ENCODE data around the gene PCMT1.
"Not testable (repeated sequence)": the region's sequence is repeated elsewhere in the genome, so short reads cannot be mapped to it uniquely, and the experiment has no call there.

PCMT1 gene

DNA sequence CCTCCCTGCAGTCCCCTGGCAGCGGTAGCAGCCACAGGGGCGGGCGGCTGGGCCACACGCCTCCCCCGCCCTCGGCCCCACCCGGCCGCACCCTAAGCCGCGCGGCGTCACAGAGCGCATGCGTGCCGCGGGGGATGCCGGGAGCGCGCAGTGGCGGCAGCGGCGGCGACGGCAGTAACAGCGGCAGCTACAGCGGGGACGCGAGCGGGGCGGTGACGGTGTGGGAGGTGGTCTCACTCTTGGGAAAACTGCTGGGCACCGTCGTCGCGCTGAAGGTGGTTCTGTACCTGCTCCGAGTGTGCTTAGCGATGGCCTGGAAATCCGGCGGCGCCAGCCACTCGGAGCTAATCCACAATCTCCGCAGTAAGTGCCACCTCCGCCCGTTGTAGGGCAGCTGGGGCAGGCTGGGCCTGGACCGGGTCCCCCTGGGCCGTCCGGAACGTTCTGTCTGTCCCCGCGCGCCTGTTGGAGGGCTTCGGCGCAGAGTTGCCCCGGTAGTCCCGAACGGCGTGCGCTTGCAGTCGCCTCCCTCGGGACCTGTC, at the start of gene PCMT1:
PCMT1 (plus strand) TSS at position 148 of the 542 bp plus-strand sequence; CDS start at position 309, 161 bp downstream.
- peak; percentile 78 to 82 for DNase-seq

DNA sequence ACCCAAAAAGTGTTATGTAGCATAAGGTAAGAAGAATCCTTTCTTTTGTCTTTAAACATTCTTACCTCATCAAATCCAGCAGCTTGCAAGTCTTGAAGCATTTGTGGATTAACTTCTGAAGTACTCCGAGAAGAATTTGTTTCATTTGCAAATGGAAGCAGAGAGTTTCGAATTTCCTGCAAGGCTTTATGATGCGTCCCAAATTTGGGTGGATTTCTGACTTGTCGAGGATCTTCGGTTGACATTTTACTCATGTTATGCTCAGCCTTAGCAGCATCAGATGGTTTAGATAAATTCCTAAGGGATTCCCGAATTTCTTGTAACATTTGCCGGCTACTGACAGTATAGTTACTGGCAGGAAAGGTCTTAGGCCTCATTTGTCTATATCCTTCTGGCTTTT, 47.8 kb upstream of the PCMT1 start:
- no peak for DNase-seq

DNA sequence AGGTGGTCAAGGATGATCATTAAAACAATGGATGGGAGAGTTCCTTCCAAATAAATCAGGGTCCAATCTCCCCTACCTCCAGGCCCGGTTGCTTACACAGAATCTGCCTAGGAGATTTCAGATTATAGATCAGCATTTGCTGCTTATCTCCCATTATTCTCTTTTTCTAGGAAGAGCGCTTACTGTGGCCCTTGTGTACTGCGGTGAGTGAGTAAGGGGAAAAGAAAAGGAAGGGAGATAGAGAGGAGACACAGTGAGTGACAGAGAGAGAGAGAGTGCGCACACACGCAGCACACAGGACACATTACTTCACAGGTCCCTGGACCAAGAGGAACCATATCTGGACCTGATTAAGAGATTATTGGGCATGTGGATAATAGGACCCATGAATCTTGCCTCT, 37.8 kb upstream of the PCMT1 start:
- no peak for DNase-seq

DNA sequence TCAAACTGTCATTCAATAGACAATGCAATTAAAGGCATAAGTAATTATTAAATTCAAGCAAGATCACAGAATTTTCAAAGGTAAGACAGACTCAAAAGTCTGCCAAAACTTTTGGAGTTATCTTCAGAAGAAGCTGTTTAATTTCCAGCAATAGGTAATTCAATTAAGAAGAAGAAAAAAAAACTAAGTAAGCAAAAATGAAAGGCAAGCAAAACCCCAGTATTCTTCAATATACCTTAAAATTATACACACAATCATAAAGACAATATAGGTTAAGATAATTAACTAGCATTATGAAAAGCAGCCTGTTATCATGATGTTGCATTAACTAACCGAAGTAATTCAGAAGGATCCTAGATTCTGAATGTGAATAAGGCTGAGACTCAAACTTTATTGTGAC, 35.1 kb upstream of the PCMT1 start:
- no peak for DNase-seq

DNA sequence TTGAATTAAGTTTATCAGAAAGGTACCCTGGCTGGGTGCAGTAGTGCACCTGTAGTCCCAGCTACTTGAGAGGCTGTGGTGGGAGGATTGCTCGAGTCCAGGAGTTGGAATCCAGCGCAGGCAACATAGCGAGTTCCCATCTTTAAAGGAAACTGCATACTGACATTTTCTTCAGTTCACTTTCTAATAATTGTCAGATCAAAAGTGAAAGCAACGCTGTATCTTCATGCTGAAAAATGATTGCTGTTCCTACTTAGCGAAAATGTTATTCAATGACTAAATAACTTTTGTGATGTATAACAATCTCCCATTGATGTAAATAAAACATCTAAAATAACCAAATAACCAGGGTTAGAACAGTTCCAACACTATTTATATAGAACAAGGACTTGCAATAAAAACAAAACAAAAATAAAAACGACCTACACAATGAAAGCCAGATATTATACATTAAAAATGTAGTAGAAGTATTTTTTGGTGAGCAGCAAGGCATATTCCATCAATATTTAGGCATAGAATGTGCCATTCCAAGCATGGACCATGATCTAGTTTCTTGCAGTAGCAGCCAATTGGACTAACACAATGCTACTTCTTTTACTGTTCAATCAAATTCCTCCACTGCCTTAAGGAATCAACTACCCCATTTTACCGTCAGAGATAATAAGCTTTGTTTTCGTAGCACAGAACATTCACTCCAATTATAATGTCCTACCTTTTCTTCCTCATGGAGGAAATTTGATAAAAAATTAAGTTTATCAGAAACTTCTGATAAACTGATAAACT, 33.2 kb upstream of the PCMT1 start:
- no peak for DNase-seq

DNA sequence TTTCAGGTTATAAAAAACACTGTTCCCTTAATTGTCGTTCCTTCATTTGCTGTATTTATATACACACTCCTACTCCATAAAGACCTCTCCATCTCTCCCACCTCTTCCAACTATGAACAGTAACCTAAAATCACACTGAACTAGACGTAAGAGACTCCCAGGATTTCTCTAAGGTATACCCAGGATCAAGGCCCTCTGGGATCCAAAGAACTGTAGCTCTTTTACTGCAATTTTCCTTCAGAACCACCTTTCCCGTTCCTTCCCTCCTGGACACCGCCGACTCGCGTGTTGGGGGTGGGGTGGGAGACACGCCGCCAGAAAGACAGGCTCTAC, 32.3 kb upstream of the PCMT1 start:
- DNase-seq = no peak

DNA sequence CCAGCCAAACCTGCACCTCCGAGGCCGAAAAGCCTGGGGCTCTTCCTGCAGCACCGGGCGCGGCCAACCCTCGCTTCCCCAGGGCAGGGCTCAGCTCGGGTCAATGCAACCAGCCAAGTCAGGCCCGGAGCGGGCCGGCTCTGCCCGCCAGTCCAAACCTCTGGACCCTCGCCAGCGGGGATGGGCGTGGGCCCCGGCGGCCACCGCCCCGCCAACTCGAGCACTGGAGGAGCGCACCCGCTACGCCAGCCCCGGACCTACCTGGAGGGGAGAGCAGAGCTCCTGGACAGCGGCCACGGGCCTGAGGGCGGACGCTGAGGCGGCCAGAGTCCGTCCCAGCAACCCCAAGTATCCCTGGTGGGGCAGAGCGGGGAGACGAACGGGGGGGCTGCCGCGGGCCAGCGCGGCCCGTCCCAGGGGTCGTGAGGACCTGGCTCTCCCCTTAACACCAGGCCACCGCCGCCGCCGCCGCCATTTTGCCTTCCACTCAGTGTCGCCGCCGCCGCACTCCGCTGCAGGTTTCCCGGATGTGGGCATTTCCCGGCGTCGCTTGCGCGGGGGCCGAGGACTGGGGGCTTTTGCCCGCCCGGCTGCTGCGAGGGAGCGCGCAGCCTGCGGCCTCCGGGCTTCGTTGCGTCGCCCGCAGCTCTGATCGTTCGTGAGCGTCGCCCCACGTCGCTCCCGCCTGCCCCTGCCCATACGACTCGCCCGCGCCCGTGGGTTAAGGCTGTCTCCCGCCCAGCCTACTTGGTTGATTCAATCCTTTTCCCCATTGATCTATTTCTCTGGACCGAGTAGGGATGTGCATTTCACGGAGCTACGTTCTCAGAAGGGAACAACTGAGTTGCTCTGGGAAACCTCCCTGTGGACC, 31.7 kb upstream of the PCMT1 start, which contains the start of gene LATS1:
LATS1 (minus strand) TSS at position 514 of the 871 bp plus-strand sequence. CDS start 15,975 bp downstream, outside the sequence.
- peak; percentile 87 for DNase-seq

DNA sequence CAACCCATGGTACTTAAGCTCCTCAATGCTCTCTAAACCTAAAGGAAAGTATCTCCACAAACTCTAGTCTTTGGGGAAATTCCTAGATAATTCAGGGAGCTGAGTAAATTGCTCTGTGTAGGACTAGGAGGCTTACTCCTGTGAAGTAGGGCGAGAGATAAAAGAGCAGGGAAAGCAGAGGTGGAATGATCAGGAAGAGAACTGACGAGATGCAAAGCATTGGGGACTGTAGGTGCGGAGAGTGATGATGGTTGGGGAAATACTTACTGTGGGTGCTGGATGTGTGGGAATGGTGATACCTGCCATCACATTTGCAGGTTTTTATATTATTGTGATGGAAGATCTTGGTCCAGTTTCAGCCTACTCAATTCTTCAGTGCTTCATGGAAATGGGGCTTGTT, 30.0 kb upstream of the PCMT1 start:
- DNase-seq = no peak

DNA sequence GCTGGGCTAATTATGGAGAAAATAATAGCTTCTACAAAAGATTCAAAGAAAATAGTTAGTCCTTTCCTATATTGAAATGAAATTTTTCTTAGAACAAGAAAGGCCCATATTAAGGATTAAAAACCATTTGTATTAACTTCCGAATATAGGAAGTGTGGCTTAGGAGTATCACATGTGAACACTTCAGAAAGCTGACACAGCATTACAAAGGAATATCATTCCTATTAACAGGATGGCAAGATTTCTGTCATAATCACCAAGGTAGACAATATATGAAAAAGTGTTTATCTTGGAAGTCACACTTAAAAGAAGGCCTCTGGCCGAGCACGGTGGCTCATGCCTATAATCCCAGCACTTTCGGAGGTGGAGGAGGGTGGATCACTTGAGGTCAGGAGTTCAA, 26.3 kb upstream of the PCMT1 start:
- DNase-seq = no peak

DNA sequence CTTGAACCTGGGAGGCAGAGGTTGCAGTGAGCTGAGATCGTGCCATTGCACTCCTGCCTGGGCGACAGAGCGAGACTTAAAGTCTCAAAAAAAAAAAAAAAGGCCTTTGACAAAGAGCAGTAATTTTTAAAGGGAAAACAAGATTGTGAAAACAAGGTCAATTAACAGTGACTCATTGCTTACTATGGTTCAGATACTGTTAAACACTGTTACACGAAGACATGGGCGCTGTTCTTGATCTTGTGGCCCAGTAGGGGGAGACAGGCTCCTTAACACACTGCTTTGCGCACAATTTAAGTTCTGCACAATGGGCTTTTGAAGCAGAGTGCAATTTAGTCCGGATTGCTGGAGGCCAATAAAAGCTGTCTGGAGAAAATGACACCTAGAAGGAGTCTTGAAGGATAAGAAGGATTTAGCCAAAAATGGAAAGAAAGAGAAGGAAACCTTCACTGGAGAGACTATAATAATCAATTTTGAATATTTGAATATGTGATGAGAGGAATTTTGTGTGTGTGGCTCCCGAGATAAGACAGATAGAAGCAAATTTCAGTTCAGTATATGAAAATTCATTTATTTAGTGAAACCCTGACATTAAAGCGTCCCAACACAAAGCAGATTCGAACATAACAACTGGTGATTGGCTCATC, 25.6 kb upstream of the PCMT1 start:
- peak; percentile 28 to 33 for DNase-seq

DNA sequence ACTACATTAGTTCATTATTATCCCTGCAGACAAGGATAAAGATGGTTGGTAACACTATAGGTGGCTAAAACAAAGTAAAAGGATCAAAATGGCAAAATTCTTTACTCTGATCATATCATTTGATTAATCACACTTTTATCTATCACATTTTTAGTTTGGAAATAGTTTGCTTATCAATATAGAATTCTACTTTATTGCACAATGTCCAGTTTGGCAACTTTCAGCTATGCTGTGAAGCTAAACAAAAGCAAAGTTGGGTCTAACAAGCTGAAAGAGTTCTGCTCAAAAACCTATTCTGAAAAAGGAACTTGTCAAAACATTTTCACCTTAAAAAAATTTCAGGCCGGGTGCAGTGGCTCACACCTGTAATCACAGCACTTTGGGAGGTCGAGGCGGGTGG, 23.8 kb upstream of the PCMT1 start:
- DNase-seq = no peak

DNA sequence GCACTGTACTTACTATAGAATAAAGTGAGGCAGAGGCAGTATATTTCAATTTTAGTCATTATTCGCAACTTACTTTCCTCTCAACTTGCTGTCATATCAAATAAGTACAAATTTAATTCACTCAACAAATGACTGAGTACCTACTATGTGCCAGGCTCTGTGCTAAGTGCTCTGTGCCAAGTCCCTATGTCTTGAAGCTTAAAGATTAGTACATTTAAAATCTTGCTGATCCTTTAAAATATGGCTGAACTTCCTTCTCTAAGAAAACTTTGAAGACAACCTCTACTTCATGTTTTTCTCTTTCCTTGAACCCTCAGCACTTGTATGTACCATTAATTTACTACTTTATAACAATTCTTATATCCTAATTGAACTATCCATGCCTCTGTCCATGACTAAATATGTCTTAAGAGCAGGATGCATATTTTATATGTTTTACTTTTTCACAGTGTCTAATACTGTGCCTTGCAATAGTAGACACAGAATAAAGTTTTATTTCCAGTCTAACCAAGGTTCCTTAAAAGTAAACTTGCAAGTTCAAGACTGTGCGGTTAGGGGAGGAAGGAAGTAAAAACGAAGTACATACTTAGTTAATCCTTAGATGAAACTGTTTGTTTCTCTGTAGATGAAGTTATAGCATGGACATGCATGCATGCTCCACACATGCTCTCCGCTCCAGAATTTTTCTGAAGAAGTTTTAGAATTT, 21.6 kb upstream of the PCMT1 start:
- DNase-seq = no peak

DNA sequence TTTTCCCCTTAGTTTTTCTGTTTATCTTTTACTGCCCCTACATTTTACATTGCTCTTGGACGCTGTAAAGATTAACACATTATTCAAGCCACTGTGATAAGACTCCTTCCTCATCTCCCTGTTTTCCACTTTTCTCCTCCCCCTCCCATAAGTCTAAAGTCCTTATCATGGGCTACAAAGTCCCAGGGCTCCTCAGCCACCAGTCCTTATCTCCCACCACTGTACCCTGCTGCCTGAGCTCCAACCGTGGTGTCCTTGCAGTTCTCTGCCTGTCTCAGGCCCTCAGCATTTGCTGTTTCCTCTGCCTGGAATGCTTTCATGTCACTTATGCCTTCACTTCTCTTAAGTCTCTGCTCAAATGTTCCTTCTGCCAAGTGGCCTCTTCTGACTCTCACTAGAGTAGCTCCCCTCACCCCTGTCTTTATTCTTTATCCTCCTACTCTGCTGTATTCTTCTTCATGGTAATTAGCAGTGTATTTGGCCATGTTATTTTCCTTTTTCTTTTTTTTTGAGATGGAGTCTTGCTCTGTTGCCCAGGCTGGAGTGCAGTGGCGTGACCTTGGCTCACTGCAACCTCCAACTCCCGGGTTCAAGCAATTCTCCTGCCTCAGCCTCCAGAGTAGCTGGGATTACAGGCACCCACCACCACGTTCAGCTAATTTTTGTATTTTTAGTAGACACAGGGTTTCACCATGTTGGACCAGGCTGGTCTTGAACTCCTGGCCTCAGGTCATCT, 20.9 kb upstream of the PCMT1 start:
- DNase-seq = no peak

DNA sequence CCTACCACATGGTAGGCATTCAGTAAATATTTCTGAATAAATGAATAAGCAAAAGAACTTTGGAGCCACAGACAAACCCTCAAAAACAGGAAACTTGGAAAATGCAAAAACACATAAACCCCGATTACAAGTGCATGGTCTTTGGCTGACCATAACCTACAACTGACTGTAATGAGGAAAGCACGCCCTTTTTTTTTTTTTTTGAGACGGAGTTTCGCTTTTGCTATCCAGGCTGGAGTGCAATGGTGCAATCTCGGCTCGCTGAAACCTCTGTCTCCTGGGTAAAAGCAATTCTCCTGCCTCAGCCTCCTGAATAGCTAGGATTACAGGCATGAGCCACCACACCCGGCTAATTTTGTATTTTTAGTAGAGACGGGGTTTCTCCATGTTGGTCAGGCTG, 19.7 kb upstream of the PCMT1 start:
- DNase-seq = no peak

DNA sequence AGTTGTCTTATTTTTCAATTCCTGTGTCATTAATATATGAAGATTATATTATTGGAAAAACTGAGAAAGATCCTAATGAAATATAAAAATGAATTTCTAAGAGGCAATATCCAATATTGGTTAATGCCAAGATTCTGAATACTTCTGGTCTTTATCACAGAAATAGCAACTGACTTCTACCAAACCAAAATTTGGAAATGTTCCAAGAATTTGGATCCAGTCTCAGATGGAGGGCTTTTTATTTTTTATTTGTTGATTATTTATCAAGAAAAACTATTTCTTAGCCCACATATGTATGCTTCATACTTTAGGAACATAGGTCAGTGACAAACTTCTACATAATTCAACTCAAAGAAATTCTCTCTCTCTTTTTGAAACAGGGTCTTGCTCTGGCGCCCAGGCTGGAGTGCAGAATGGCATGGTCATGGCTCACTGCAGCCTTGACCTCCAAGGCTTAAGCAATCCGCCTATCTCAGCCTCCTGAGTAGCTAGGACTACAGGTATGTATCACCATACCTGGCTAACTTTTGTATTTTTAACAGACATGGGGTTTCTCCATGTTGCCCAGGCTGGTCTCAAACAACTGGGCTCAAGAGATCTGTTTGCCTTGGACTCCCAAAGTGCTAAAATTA, 16.3 kb upstream of the PCMT1 start:
- DNase-seq = no peak

DNA sequence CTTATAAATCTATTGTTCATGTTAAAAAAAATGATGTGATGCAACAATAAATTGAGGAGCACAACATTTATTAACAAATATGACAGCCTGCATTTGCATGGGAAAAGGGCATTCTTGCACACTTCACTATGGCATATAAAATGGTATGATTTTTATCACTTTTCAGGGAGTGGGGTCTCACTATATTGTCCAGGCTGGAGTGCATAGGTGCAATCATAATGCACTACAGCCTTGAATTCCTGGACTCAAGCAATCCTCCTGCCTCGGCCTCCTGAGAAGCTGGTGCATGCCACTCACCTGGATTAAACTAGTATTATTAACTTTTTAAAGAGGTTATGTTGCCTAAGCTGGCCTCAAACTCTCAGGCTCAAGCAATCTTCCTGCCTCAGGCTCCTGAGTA, 14.6 kb upstream of the PCMT1 start:
- DNase-seq = no peak

DNA sequence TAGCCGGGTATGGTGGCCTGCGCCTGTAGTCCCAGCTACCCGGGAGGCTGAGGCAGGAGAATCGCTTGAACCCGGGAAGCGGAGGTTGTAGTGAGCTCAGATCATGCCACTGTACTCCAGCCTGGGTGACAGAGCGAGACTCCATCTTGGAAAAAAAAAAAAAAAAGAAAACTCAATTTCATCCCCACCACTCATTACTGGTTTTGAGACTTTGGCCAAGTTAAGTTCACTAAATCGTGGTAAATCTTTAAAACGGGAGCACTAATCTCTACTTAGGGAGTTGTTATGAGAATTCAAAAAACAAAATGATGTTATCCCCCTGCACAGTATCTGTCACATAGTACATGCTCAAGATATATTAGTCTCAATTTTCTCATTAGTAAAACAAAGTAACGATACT, 4.3 kb upstream of the PCMT1 start:
- DNase-seq = not testable (repeated sequence)

DNA sequence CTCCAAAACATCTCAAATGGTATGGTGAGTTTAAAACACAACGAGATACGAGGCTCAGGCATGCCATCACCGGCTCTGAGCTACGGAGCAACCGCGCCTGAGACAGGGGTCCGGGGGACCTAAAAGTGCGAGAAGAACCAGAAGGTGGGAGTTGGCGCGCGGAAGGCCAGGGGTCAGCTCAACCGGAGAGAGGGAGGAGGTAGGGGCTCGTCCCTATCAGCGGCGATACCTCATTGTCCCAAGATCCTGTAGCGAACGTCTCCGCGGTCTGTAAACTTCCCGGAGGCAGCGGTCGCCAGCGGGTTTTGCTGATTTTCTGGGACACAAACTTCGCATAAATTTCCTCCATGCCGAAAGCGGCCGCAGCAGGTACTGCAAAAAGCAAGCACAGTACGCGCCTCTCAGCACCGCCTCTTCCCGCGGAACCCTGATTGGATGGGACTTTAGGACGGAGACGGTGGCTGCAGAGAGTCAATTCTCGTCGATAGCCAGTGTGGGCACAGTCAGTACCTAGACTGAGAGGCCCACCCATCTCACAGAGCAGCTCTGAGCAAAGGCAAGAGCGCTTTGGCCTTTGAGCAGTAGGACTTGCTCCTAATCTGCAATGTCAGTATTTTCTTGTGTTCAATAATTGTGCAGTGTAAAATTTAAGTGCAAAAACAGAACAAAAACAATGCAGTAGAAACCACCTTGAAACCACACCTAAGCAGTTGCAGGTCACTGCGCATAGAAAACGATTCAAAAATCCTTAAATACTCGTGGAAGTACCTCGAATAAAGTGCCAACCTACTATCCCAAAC, 3.2 kb upstream of the PCMT1 start, which contains the start of gene NUP43:
NUP43 (minus strand) TSS at position 383 of the 800 bp plus-strand sequence; CDS start at position 349, 34 bp downstream.
- peak; percentile 92 for DNase-seq

DNA sequence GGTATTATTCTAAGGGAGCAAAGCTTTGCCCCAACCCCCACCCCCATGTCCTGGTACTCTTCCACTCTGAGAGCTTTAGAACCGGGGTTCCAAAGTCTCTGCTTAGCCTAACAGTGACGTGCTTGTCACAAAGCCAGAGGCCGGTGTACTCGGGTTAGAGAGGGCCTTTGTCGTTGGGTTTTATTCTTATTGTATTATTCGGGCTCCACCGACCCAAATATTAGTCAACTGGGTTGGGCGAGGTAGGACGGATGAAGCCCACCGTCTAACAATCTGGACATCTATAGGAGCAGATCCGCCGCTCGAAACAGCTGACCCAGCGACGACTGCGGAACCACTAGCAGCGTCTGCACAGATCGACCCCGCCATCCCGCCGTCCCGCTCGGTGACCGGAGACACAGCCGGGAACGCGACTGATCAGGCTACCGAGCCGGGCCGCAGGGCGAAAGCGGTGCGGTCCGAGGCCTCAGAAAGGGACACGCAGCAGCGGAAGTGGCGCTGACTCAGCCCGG, 403 bp upstream of the PCMT1 start:
- DNase-seq = not testable (repeated sequence)

DNA sequence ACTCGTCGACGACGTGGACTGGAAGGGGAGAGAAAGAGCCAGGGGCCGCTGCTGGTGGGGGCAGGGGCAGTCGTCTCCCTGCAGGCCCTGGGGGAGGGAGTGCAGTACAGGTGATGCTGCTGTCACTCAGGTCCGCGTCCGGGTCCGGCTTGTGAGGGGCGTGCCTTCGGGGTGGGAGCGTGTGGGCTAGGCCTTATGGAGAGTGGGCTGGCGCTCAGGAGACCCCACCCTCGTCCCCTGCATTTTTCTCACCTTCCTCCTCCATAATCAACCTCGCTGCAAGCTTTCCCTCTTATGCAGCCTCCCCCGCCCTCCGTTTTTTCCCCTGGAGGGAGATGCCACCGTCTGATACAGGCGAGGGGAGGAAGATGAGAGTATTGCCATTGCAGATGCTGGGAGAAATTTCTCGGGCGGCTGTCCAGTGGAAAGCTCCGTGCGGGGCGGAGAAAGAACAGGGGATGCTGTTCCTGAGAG, 632 bp downstream of the PCMT1 start:
- peak; percentile 23 to 27 for DNase-seq

Data from activated CD4-positive, alpha-beta T cell treated with anti-CD3 and anti-CD28 coated beads, Interleukin-2, amount 50 U/mL, for 4 hours (primary cell).